ENCODE measurements around the gene CALN1.

CALN1 gene

DNA sequence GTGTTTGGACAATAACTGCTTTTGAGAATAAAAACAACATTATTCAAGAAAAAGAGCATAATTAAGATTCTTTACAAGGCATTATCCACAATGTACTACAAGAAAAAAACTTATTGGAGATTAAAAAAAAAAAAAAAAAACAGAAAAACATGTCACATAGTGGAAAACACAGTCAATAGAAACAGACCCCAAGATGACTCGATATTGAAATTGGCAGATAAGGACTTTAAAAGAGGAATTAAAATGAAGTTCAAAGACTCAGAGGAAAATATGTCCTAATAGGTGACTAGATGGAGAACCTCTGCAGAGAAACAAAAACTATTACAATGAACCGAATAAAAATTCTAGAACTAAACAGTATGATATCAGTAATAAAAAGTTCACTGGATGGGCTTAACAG is 248.9 kb downstream of the CALN1 start:
- no peaks in the 10 kb centered on the region for H3K36me3 ChIP-seq (ENCODE audit: insufficient read depth, insufficient read length, low read length)
- no peak overlapping the region for H3K4me3 ChIP-seq (ENCODE audit: insufficient read length, low read depth)
- H3K9ac ChIP-seq (ENCODE audit: insufficient read length, low read depth), result no peak overlapping the region
- peaks cover 12% of the 10 kb centered on the region; the same call in 1 of the 2 replicates for H3K9me3 ChIP-seq (ENCODE audit: insufficient read depth, low read length)
- no peaks in the 10 kb centered on the region for H3K27me3 ChIP-seq (ENCODE audit: insufficient read depth, insufficient read length)
- TF ChIP-seq YY1 (IDR thresholded peaks at IDR 0.05; ENCODE audit: insufficient read depth, insufficient read length) (no peak), ZNF274 (IDR thresholded peaks at IDR 0.05; ENCODE audit: low read depth, low read length) (no peak), SUZ12 (IDR thresholded peaks at IDR 0.05; ENCODE audit: extremely low read depth, insufficient read depth, insufficient read length) (no peak)
- no peaks in the 10 kb centered on the region for H3K4me1 ChIP-seq (ENCODE audit: insufficient read depth, insufficient read length)
- no peak for DNase-seq (ENCODE audit: low read depth, low spot score)

GRCh38 chr7:72161534-72161933 is 250.6 kb downstream of the CALN1 start:
- TF ChIP-seq SUZ12 (IDR thresholded peaks at IDR 0.05; ENCODE audit: extremely low read depth, insufficient read depth, insufficient read length) (no peak), ZNF274 (IDR thresholded peaks at IDR 0.05; ENCODE audit: low read depth, low read length) (no peak), YY1 (IDR thresholded peaks at IDR 0.05; ENCODE audit: insufficient read depth, insufficient read length) (no peak)
- peak; percentile 25 for DNase-seq (ENCODE audit: low read depth, low spot score)
- no peaks in the 10 kb centered on the region for H3K27me3 ChIP-seq (ENCODE audit: insufficient read depth, insufficient read length)
- H3K4me1 ChIP-seq (ENCODE audit: insufficient read depth, insufficient read length), result no peaks in the 10 kb centered on the region
- H3K9ac ChIP-seq (ENCODE audit: insufficient read length, low read depth), result no peak overlapping the region
- no peaks in the 10 kb centered on the region for H3K36me3 ChIP-seq (ENCODE audit: insufficient read depth, insufficient read length, low read length)
- peaks cover 12% of the 10 kb centered on the region; the same call in 1 of the 2 replicates for H3K9me3 ChIP-seq (ENCODE audit: insufficient read depth, low read length)
- no peak overlapping the region for H3K4me3 ChIP-seq (ENCODE audit: insufficient read length, low read depth)

DNA sequence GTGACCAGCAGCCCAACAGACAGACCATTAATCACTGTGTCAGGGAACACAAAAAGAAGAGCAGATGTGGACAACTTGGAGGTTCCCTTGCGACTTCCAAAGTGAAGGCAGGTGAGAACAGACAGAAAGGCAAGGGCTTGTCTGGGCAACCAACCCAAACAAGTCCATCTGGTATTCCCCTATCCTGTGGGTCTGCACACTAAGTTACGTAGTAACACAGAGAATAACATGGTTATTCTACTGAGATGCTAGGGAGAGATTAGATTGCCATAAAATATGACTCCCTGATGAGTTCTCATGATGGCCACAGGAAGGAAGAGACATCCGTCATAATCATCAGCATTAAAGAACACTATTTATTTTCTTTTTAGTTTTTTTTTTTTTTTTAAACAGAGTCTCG is 252.2 kb downstream of the CALN1 start:
- no peaks in the 10 kb centered on the region for H3K27me3 ChIP-seq (ENCODE audit: insufficient read depth, insufficient read length)
- H3K4me1 ChIP-seq (ENCODE audit: insufficient read depth, insufficient read length), result no peaks in the 10 kb centered on the region
- DNase-seq (ENCODE audit: low read depth, low spot score), result no peak
- no peak overlapping the region for H3K4me3 ChIP-seq (ENCODE audit: insufficient read length, low read depth)
- H3K36me3 ChIP-seq (ENCODE audit: insufficient read depth, insufficient read length, low read length), result no peaks in the 10 kb centered on the region
- no peak for TF ChIP-seq ZNF274 (IDR thresholded peaks at IDR 0.05; ENCODE audit: low read depth, low read length)
- TF ChIP-seq YY1 (IDR thresholded peaks at IDR 0.05; ENCODE audit: insufficient read depth, insufficient read length), result no peak
- no peak for TF ChIP-seq SUZ12 (IDR thresholded peaks at IDR 0.05; ENCODE audit: extremely low read depth, insufficient read depth, insufficient read length)
- peaks cover 12% of the 10 kb centered on the region; the same call in 1 of the 2 replicates for H3K9me3 ChIP-seq (ENCODE audit: insufficient read depth, low read length)
- no peak overlapping the region for H3K9ac ChIP-seq (ENCODE audit: insufficient read length, low read depth)

DNA sequence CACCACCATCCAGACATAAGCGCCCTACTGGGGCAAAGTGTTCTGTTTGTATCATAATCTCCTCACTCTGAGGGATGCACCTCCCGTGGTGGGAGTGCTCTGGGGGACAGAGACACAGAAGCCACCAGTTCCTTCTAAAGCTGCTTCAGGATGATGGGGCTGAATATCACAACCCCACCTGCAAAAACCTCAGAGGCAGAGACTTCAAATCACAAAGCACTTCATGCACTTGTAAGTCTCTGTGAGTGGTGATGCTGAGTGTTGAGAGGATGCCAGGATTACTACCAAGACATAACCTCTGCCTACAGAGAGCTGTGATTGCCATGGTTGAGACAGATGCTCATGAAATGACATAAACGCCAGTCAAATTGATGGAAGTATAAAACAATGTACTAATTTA is 255.5 kb downstream of the CALN1 start:
- no peak for DNase-seq (ENCODE audit: low read depth, low spot score)
- Histone ChIP-seq H3K4me3 (ENCODE audit: insufficient read length, low read depth) (no peak overlapping the region), H3K27me3 (ENCODE audit: insufficient read depth, insufficient read length) (no peaks in the 10 kb centered on the region), H3K9me3 (ENCODE audit: insufficient read depth, low read length) (no peaks in the 10 kb centered on the region), H3K9ac (ENCODE audit: insufficient read length, low read depth) (no peak overlapping the region), H3K36me3 (ENCODE audit: insufficient read depth, insufficient read length, low read length) (no peaks in the 10 kb centered on the region), H3K4me1 (ENCODE audit: insufficient read depth, insufficient read length) (no peaks in the 10 kb centered on the region)
- TF ChIP-seq YY1 (IDR thresholded peaks at IDR 0.05; ENCODE audit: insufficient read depth, insufficient read length), result no peak
- no peak for TF ChIP-seq ZNF274 (IDR thresholded peaks at IDR 0.05; ENCODE audit: low read depth, low read length)
- no peak for TF ChIP-seq SUZ12 (IDR thresholded peaks at IDR 0.05; ENCODE audit: extremely low read depth, insufficient read depth, insufficient read length)

GRCh38 chr7:72153132-72153512 is 259.0 kb downstream of the CALN1 start:
- Histone ChIP-seq H3K4me1 (ENCODE audit: insufficient read depth, insufficient read length) (no peaks in the 10 kb centered on the region), H3K27me3 (ENCODE audit: insufficient read depth, insufficient read length) (no peaks in the 10 kb centered on the region), H3K4me3 (ENCODE audit: insufficient read length, low read depth) (no peak overlapping the region), H3K9ac (ENCODE audit: insufficient read length, low read depth) (no peak overlapping the region), H3K9me3 (ENCODE audit: insufficient read depth, low read length) (no peaks in the 10 kb centered on the region), H3K36me3 (ENCODE audit: insufficient read depth, insufficient read length, low read length) (no peaks in the 10 kb centered on the region)
- no peak for DNase-seq (ENCODE audit: low read depth, low spot score)
- no peak for TF ChIP-seq ZNF274 (IDR thresholded peaks at IDR 0.05; ENCODE audit: low read depth, low read length)
- TF ChIP-seq YY1 (IDR thresholded peaks at IDR 0.05; ENCODE audit: insufficient read depth, insufficient read length), result no peak
- no peak for TF ChIP-seq SUZ12 (IDR thresholded peaks at IDR 0.05; ENCODE audit: extremely low read depth, insufficient read depth, insufficient read length)

DNA sequence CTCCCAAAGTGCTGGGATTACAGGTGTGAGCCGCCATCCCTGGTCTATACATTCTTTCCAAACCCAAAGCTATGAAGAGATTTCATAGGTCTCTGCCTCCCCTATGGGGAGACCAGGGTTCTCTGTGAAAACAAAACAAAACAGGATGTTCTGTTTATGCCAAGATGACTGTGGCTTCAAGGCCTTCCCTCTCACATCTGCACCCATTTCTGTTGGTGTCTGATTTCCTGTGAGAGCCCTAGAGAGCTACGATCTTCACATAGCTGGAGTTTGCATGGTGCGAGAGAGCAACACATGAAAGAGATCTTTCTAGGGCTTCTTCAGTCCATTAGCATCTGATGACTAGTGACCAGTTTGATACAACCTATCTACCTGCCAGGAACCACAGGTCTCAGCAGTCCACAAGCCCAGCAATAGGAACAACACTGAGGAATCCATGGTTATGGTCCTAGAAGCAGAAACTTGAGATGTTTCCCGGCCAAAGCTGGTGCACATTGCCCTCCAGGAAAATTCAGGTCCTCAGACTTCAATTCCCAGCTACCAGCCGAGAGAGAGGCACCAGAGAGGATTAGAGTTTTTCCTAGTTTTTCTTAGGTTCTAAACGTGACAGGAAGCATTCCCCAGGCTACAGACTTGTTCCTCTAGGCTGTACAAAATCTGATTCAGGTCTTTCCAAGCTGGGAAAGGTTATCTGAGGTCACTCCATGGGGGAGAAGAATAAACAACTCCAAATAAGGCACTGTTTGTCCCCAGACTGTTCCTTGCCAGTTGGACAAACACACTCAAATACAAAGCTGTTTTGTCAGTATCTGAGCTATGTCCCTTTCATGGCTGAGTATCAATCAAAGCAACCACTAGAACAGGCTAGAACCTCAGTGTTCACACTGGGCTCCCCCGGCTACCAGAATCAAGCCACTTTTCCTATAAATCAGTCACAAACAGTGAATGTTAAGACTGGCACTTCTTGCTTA is 259.7 kb downstream of the CALN1 start:
- H3K4me3 ChIP-seq (ENCODE audit: insufficient read length, low read depth), result no peak overlapping the region

DNA sequence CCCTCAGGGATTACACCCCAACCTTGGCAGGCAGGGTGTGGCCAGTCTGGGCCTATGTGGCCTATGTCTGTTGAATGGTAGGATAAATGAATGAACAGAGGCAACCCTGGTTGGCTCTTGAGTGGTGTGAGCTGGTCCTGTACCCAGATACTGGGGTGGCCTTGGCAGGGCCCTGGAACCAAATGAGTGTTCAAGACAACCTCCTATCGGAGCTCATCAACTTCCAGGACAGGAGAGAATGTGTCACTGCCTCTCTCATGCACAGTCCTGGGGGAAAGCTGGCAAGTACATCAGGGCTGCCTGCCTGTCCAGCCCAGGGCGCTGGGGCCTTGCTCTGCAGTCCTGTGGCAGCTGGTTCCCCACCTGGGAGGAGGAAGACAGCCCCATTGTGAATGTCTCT is 271.6 kb downstream of the CALN1 start:
- Histone ChIP-seq H3K36me3 (ENCODE audit: insufficient read depth, insufficient read length, low read length) (no peaks in the 10 kb centered on the region), H3K27me3 (ENCODE audit: insufficient read depth, insufficient read length) (no peaks in the 10 kb centered on the region), H3K4me3 (ENCODE audit: insufficient read length, low read depth) (no peak overlapping the region), H3K9ac (ENCODE audit: insufficient read length, low read depth) (no peak overlapping the region), H3K4me1 (ENCODE audit: insufficient read depth, insufficient read length) (no peaks in the 10 kb centered on the region), H3K9me3 (ENCODE audit: insufficient read depth, low read length) (peaks cover 23% of the 10 kb centered on the region; the same call in 1 of the 2 replicates)
- DNase-seq (ENCODE audit: low read depth, low spot score), result no peak
- TF ChIP-seq YY1 (IDR thresholded peaks at IDR 0.05; ENCODE audit: insufficient read depth, insufficient read length), result no peak
- no peak for TF ChIP-seq ZNF274 (IDR thresholded peaks at IDR 0.05; ENCODE audit: low read depth, low read length)
- no peak for TF ChIP-seq SUZ12 (IDR thresholded peaks at IDR 0.05; ENCODE audit: extremely low read depth, insufficient read depth, insufficient read length)

More for the DNA sequence above, 259.7 kb downstream of the CALN1 start:
- no peak overlapping the region for H3K9ac ChIP-seq (ENCODE audit: insufficient read length, low read depth)
- no peak for TF ChIP-seq YY1 (IDR thresholded peaks at IDR 0.05; ENCODE audit: insufficient read depth, insufficient read length)
- TF ChIP-seq ZNF274 (IDR thresholded peaks at IDR 0.05; ENCODE audit: low read depth, low read length), result no peak
- no peak for TF ChIP-seq SUZ12 (IDR thresholded peaks at IDR 0.05; ENCODE audit: extremely low read depth, insufficient read depth, insufficient read length)
- no peak for DNase-seq (ENCODE audit: low read depth, low spot score)
- no peaks in the 10 kb centered on the region for H3K4me1 ChIP-seq (ENCODE audit: insufficient read depth, insufficient read length)
- H3K36me3 ChIP-seq (ENCODE audit: insufficient read depth, insufficient read length, low read length), result no peaks in the 10 kb centered on the region
- H3K27me3 ChIP-seq (ENCODE audit: insufficient read depth, insufficient read length), result no peaks in the 10 kb centered on the region
- H3K9me3 ChIP-seq (ENCODE audit: insufficient read depth, low read length), result no peaks in the 10 kb centered on the region
